A673 (cell line): ENCODE data around the gene C12orf42. TPM values are rescaled to one million over a fixed set of nuclear protein-coding genes. Genes with fewer than 3 reads are reported as not detected.

ENCODE experiments used
- BruUV-seq: library from RNA; stranded (reverse); fragments of 400-500 nt; replicated peaks from 2 replicates; lab custom pipeline; 2021; lab: Mats Ljungman, UMichigan
- CTCF ChIA-PET: fragments of 300-600 bp; sonication (Branson Sonifier 250); formaldehyde crosslinking; loops from one replicate; lab custom pipeline; 2022; ENCODE audit warnings: antibody characterized with exemption; lab: Charles Lee
- POLR2A ChIA-PET: fragments of 300-600 bp; sonication (Branson Sonifier 250); formaldehyde crosslinking; loops from one replicate; lab custom pipeline; 2022; ENCODE audit warnings: antibody characterized with exemption; ENCODE audit not compliant: low non-redundant PET; lab: Charles Lee
- DNase-seq: peaks from one replicate; pipeline ENCODE4 v3.0.0-alpha.2; 2015; ENCODE audit warnings: low spot score
- H3K27ac ChIP-seq: fragments of 200-600 bp; sonication (generic); 2 replicates; pipeline ENCODE4 v1.5.1; 2016; ENCODE audit warnings: mixed run types, low read depth, mild to moderate bottlenecking, mixed read lengths, antibody characterized with exemption, low read length; ENCODE audit not compliant: poor library complexity, severe bottlenecking
- H3K27me3 ChIP-seq: fragments of 200-600 bp; sonication (generic); replicated peaks from 2 replicates; pipeline ENCODE4 v1.6.1; 2017; ENCODE audit warnings: mixed run types, low read depth, mild to moderate bottlenecking, mixed read lengths, antibody characterized with exemption, low read length; ENCODE audit not compliant: insufficient read depth, poor library complexity
- H3K36me3 ChIP-seq: fragments of 200-600 bp; sonication (generic); 2 replicates; pipeline ENCODE4 v1.6.1; 2016; ENCODE audit warnings: mixed run types, mild to moderate bottlenecking, mixed read lengths, antibody characterized with exemption, low read length; ENCODE audit not compliant: insufficient read depth, poor library complexity, severe bottlenecking
- H3K4me1 ChIP-seq: fragments of 200-600 bp; sonication (generic); 2 replicates; pipeline ENCODE4 v1.6.1; 2017; ENCODE audit warnings: mixed run types, mild to moderate bottlenecking, mixed read lengths, antibody characterized with exemption, low read length; ENCODE audit not compliant: insufficient read depth, poor library complexity, severe bottlenecking
- H3K4me3 ChIP-seq: fragments of 200-600 bp; sonication (generic); 2 replicates; pipeline ENCODE4 v1.5.1; 2016; ENCODE audit warnings: low read depth, mixed run types, mild to moderate bottlenecking, mixed read lengths, low read length; ENCODE audit not compliant: poor library complexity, severe bottlenecking
- H3K9me3 ChIP-seq: fragments of 200-600 bp; sonication (generic); 2 replicates; pipeline ENCODE4 v1.6.1; 2016; ENCODE audit warnings: mixed run types, low read depth, mild to moderate bottlenecking, mixed read lengths, antibody characterized with exemption, low read length; ENCODE audit not compliant: poor library complexity, severe bottlenecking
- CTCF ChIP-seq: fragments of 300-800, 200-600 bp; sonication (generic); conservative IDR thresholded peaks from 2 replicates; pipeline ENCODE4 v1.5.1; 2017; ENCODE audit warnings: low read depth, mild to moderate bottlenecking, antibody characterized with exemption, low read length, moderate library complexity, mixed read lengths
- EZH2 ChIP-seq: fragments of 200-600 bp; sonication (generic); IDR thresholded peaks from 2 replicates; pipeline ENCODE4 v1.6.1; 2017; ENCODE audit warnings: borderline replicate concordance, low read depth, mild to moderate bottlenecking, mixed read lengths, antibody characterized with exemption, low read length; ENCODE audit not compliant: poor library complexity, severe bottlenecking
- intact Hi-C: fragments of 100-400 bp; cut with micrococcal nuclease; formaldehyde crosslinking; loops from one replicate; pipeline ENCODE4 v1.10.0; 2022; ENCODE audit not compliant: unreplicated experiment
- total RNA-seq: library from RNA; stranded (reverse); gene quantifications from 2 replicates; pipeline ENCODE4 v1.2.3, GENCODE V29; 2021

Gene C12orf42
- total RNA-seq, 1 experiment from 2014 or later, result not detected

- Histone ChIP-seq H3K27me3 (peaks cover 5% of the 10 kb centered on the region), H3K36me3 (no peaks in the 10 kb centered on the region), H3K4me1 (no peaks in the 10 kb centered on the region), H3K27ac (no peak overlapping the region), H3K4me3 (no peak overlapping the region), H3K9me3 (no peaks in the 10 kb centered on the region)
- POLR2A ChIA-PET, result no interaction called here
- intact Hi-C loops, result no loop called here
- no peak for TF ChIP-seq CTCF
- no peak for TF ChIP-seq EZH2
- CTCF ChIA-PET, result interaction anchor here (0.6 kb wide), 1 partner anchor 552 kb away, joined by 3 read pairs; no protein-coding TSS in a partner anchor
- no TSS peak for BruUV-seq
- DNase-seq, result no peak
Observed at GRCh38 chr12:103318566-103318965, 177.2 kb downstream of the C12orf42 start.

GRCh38 chr12:103317220-103317619 lies 178.5 kb downstream of the C12orf42 start:
- POLR2A ChIA-PET, result no interaction called here
- no TSS peak for BruUV-seq

GRCh38 chr12:103314786-103315185 lies 181.0 kb downstream of the C12orf42 start:
- ChIA-PET CTCF (no interaction called here), POLR2A (no interaction called here)
- H3K4me3 ChIP-seq, result no peak overlapping the region
- H3K36me3 ChIP-seq, result no peaks in the 10 kb centered on the region
- H3K27me3 ChIP-seq, result peaks cover 5% of the 10 kb centered on the region
- intact Hi-C loops, result no loop called here
- no peaks in the 10 kb centered on the region for H3K9me3 ChIP-seq
- TF ChIP-seq CTCF, result no peak
- no peak for TF ChIP-seq EZH2
- H3K27ac ChIP-seq, result no peak overlapping the region
- no peaks in the 10 kb centered on the region for H3K4me1 ChIP-seq
- BruUV-seq, result no TSS peak
- DNase-seq, result no peak

More at GRCh38 chr12:103317220-103317619, 178.5 kb downstream of the C12orf42 start:
- CTCF ChIA-PET, result no interaction called here
- Histone ChIP-seq H3K27ac (no peak overlapping the region), H3K36me3 (no peaks in the 10 kb centered on the region), H3K9me3 (no peaks in the 10 kb centered on the region), H3K4me1 (no peaks in the 10 kb centered on the region), H3K27me3 (peaks cover 5% of the 10 kb centered on the region), H3K4me3 (no peak overlapping the region)
- TF ChIP-seq EZH2 (no peak), CTCF (no peak)
- intact Hi-C loops, result no loop called here
- no peak for DNase-seq
